Measurements from ENCODE around the gene EID2B.

Gene EID2B

DNA sequence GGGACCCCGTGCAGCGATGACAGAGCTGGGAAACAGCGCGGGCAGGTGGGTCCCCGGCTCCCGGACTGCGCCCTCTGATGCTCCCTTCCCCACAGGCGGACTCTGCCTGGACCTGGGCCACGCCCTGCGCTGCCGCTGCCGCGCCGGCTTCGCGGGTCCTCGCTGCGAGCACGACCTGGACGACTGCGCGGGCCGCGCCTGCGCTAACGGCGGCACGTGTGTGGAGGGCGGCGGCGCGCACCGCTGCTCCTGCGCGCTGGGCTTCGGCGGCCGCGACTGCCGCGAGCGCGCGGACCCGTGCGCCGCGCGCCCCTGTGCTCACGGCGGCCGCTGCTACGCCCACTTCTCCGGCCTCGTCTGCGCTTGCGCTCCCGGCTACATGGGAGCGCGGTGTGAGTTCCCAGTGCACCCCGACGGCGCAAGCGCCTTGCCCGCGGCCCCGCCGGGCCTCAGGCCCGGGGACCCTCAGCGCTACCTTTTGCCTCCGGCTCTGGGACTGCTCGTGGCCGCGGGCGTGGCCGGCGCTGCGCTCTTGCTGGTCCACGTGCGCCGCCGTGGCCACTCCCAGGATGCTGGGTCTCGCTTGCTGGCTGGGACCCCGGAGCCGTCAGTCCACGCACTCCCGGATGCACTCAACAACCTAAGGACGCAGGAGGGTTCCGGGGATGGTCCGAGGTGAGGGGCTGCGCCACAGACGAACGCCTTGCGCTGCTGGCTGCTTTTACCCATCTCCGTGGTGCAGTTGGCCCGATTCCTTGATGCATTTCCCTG lies 25.5 kb downstream of the EID2B start (continued):
- TF ChIP-seq ZNF335 (tag by site-specific recombination; conservative IDR thresholded peaks at IDR 0.05) (peak; percentile 90), ZNF324 (tag by site-specific recombination; IDR thresholded peaks at IDR 0.05) (peak; percentile 62), ZNF785 (tag by site-specific recombination; IDR thresholded peaks at IDR 0.05) (peak; percentile 64; the same call in 1 of the 2 replicates), ZNF600 (tag by site-specific recombination; IDR thresholded peaks at IDR 0.05) (0 out of 2 replicates have a peak, but pooled peaks have one; percentile 22), ZNF10 (tag by site-specific recombination; IDR thresholded peaks at IDR 0.05) (no peak; the same call in 1 of the 2 replicates), KLF10 (tag by site-specific recombination; IDR thresholded peaks at IDR 0.05) (peak; percentile 56; the same call in 1 of the 2 replicates), ZNF311 (tag by site-specific recombination; IDR thresholded peaks at IDR 0.05; ENCODE audit: borderline replicate concordance) (no peak), ZNF37A (tag by site-specific recombination; IDR thresholded peaks at IDR 0.05) (no peak), ZFHX2 (tag by site-specific recombination; conservative IDR thresholded peaks at IDR 0.05) (peak; percentile 67), ZNF202 (tag by site-specific recombination; IDR thresholded peaks at IDR 0.05; ENCODE audit: borderline replicate concordance) (no peak), ZNF768 (tag by site-specific recombination; IDR thresholded peaks at IDR 0.05) (no peak), ZNF791 (tag by site-specific recombination; IDR thresholded peaks at IDR 0.05) (no peak), ZNF560 (tag by site-specific recombination; IDR thresholded peaks at IDR 0.05; ENCODE audit: borderline replicate concordance) (peak; percentile 80; the same call in 1 of the 2 replicates), ZNF610 (tag by site-specific recombination; IDR thresholded peaks at IDR 0.05; ENCODE audit: borderline replicate concordance) (no peak), YY1 (tag by site-specific recombination; IDR thresholded peaks at IDR 0.05) (0 out of 2 replicates have a peak, but pooled peaks have one; percentile 33), ZNF626 (tag by site-specific recombination; IDR thresholded peaks at IDR 0.05) (no peak; the same call in 1 of the 2 replicates), ZNF830 (tag by site-specific recombination; IDR thresholded peaks at IDR 0.05; ENCODE audit: low read depth) (no peak), ZNF654 (tag by site-specific recombination; IDR thresholded peaks at IDR 0.05; ENCODE audit: low read depth) (no peak)
- TF ChIP-seq, protein P1, sequence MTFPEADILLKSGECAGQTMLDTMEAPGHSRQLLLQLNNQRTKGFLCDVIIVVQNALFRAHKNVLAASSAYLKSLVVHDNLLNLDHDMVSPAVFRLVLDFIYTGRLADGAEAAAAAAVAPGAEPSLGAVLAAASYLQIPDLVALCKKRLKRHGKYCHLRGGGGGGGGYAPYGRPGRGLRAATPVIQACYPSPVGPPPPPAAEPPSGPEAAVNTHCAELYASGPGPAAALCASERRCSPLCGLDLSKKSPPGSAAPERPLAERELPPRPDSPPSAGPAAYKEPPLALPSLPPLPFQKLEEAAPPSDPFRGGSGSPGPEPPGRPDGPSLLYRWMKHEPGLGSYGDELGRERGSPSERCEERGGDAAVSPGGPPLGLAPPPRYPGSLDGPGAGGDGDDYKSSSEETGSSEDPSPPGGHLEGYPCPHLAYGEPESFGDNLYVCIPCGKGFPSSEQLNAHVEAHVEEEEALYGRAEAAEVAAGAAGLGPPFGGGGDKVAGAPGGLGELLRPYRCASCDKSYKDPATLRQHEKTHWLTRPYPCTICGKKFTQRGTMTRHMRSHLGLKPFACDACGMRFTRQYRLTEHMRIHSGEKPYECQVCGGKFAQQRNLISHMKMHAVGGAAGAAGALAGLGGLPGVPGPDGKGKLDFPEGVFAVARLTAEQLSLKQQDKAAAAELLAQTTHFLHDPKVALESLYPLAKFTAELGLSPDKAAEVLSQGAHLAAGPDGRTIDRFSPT (tag by site-specific recombination; IDR thresholded peaks at IDR 0.05), result 0 out of 2 replicates have a peak, but pooled peaks have one; percentile 3
- TF ChIP-seq, protein P2, sequence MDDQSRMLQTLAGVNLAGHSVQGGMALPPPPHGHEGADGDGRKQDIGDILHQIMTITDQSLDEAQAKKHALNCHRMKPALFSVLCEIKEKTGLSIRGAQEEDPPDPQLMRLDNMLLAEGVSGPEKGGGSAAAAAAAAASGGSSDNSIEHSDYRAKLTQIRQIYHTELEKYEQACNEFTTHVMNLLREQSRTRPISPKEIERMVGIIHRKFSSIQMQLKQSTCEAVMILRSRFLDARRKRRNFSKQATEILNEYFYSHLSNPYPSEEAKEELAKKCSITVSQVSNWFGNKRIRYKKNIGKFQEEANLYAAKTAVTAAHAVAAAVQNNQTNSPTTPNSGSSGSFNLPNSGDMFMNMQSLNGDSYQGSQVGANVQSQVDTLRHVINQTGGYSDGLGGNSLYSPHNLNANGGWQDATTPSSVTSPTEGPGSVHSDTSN (CRISPR knock-in tag; IDR thresholded peaks at IDR 0.05), result peak; percentile 97
- TF ChIP-seq, protein P3, sequence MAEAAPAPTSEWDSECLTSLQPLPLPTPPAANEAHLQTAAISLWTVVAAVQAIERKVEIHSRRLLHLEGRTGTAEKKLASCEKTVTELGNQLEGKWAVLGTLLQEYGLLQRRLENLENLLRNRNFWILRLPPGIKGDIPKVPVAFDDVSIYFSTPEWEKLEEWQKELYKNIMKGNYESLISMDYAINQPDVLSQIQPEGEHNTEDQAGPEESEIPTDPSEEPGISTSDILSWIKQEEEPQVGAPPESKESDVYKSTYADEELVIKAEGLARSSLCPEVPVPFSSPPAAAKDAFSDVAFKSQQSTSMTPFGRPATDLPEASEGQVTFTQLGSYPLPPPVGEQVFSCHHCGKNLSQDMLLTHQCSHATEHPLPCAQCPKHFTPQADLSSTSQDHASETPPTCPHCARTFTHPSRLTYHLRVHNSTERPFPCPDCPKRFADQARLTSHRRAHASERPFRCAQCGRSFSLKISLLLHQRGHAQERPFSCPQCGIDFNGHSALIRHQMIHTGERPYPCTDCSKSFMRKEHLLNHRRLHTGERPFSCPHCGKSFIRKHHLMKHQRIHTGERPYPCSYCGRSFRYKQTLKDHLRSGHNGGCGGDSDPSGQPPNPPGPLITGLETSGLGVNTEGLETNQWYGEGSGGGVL (tag by site-specific recombination; IDR thresholded peaks at IDR 0.05), result no peak; the same call in 1 of the 2 replicates
- TF ChIP-seq, protein P4, sequence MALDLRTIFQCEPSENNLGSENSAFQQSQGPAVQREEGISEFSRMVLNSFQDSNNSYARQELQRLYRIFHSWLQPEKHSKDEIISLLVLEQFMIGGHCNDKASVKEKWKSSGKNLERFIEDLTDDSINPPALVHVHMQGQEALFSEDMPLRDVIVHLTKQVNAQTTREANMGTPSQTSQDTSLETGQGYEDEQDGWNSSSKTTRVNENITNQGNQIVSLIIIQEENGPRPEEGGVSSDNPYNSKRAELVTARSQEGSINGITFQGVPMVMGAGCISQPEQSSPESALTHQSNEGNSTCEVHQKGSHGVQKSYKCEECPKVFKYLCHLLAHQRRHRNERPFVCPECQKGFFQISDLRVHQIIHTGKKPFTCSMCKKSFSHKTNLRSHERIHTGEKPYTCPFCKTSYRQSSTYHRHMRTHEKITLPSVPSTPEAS (tag by site-specific recombination; IDR thresholded peaks at IDR 0.05), result no peak
- TF ChIP-seq, protein P5, sequence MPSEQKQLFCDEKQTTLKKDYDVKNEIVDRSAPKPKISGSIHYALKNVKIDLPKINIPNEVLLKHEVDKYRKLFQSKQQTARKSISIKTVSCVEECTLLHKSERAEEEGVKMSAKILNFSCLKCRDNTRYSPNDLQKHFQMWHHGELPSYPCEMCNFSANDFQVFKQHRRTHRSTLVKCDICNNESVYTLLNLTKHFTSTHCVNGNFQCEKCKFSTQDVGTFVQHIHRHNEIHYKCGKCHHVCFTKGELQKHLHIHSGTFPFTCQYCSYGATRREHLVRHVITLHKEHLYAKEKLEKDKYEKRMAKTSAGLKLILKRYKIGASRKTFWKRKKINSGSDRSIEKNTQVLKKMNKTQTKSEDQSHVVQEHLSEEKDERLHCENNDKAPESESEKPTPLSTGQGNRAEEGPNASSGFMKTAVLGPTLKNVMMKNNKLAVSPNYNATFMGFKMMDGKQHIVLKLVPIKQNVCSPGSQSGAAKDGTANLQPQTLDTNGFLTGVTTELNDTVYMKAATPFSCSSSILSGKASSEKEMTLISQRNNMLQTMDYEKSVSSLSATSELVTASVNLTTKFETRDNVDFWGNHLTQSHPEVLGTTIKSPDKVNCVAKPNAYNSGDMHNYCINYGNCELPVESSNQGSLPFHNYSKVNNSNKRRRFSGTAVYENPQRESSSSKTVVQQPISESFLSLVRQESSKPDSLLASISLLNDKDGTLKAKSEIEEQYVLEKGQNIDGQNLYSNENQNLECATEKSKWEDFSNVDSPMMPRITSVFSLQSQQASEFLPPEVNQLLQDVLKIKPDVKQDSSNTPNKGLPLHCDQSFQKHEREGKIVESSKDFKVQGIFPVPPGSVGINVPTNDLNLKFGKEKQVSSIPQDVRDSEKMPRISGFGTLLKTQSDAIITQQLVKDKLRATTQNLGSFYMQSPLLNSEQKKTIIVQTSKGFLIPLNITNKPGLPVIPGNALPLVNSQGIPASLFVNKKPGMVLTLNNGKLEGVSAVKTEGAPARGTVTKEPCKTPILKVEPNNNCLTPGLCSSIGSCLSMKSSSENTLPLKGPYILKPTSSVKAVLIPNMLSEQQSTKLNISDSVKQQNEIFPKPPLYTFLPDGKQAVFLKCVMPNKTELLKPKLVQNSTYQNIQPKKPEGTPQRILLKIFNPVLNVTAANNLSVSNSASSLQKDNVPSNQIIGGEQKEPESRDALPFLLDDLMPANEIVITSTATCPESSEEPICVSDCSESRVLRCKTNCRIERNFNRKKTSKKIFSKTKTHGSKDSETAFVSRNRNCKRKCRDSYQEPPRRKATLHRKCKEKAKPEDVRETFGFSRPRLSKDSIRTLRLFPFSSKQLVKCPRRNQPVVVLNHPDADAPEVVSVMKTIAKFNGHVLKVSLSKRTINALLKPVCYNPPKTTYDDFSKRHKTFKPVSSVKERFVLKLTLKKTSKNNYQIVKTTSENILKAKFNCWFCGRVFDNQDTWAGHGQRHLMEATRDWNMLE (tag by site-specific recombination; conservative IDR thresholded peaks at IDR 0.05; ENCODE audit: low read depth), result 0 out of 2 replicates have a peak, but pooled peaks have one; percentile 22
- TF ChIP-seq, protein P6, sequence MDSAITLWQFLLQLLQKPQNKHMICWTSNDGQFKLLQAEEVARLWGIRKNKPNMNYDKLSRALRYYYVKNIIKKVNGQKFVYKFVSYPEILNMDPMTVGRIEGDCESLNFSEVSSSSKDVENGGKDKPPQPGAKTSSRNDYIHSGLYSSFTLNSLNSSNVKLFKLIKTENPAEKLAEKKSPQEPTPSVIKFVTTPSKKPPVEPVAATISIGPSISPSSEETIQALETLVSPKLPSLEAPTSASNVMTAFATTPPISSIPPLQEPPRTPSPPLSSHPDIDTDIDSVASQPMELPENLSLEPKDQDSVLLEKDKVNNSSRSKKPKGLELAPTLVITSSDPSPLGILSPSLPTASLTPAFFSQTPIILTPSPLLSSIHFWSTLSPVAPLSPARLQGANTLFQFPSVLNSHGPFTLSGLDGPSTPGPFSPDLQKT (IDR thresholded peaks at IDR 0.05; ENCODE audit: borderline replicate concordance, low read depth, low read length), result no peak
